Occipital lobe (tissue), 2 donors: Measurements from ENCODE around the gene GDF2. TPM values are rescaled to one million over a fixed set of nuclear protein-coding genes. Genes with fewer than 3 reads are reported as not detected.

ENCODE experiments used
- DNase-seq: peaks from one replicate; lab custom pipeline; 2025; lab: John Stamatoyannopoulos, UW
- total RNA-seq: library from RNA; depleted of rRNA; stranded (reverse); fragments of >200 nt; gene quantifications from one replicate; pipeline ENCODE4 v1.2.3, GENCODE V29; 2014

GDF2 gene
- total RNA-seq, 1 donor from 2014 or later: not detected

DNA sequence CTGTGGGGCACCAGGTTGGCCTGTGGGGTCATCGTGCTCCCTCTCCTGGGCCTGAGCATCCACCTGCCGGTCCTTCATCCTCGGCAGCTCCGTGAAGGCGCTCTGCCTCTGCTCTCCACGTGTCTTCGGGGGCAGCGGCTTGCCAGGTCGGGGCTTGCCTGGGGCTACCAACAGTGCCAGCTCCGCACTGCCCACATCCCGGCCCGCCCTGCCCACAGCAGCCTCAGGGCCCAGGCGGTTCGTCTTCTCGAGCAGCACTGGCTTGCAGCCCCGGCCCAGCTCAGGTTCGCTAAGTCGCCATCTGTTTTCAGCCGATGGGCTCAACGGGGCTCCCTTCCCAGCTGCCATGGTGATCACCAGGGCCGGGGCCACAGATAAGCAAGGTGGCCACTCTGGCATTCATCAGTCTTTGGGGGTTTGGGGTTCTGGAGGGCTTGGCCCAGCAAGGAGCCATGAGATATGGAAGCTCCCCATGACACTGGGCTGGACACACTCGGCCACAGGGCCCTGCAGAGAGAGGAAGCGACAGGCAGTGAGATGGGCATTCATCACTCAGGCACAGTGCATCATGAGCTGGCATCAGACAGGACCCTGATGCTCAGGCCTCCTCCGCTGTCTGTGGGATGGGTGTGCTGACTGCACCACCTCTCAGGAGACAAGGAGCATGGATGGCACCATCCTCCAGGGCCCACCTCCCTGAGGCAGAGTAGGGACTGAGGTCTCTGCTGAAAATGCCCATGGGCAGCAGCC, 46.4 kb downstream of the GDF2 start:
- DNase-seq: no peak

DNA sequence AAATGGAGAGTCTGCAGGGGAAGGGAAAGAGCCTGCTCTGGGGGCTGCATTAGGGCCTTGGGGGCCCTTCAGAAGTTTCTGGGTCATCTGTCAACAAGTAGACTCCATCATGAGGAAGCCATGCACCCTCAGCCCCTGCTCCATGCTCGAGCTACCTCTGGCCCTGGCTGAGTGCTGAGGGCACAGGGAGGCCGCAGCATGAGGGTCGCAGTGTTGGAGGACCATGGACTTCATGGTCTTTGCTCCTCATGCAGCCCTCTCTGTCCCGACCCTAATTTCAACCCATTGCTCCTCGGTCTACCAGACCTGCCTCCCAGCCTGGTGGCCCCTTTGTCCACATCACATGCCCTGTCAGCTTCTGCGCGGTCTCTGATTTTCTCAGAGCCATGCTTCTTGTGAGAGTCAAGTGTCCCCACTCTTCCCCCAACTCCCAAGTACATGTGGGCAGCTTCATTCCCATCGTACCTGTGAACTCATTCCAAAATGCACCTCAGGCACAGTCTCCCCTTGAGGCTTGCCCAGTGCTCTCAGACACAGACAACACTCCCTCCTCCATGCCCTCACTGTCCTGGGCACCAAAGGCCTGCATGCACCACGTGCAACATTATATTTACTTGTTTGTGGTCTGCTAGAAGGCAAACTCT, 47.1 kb downstream of the GDF2 start:
- DNase-seq: no peak

DNA sequence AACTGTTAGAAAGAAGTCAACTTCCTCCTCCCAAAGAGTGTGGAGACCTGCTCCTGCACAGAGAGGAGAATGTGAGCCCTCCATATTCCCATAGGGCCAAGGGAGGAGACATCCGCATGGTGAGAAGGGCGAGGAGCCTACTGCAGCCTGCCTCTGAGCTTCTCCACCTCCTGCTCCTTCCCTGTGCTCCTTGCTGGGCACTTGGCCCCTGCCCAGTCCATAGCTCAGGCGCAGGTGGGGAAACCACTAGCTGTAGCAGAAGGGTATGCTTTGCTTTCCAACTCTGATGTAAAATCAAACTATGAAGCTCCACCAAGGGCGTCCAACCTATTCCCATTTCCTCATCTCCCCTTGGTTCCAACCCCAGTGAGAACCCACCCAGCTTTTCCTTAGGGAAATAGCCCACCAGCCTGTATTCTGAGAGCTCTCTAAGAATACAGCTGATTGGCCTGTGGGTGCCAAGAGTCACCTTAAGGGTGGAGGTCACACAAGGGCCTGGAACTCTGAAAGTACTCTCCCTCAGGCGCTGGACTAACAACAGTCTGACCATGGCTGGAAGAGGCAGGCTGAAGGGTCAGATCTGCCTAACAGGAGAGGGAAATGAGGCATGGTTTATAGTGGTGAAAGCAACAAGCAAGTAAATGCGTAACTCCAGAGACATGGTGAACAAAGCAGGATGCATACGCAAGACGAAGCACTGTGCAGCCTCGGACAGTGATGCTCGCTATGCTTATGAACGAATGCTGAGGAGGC, 47.9 kb downstream of the GDF2 start:
- DNase-seq: no peak

DNA sequence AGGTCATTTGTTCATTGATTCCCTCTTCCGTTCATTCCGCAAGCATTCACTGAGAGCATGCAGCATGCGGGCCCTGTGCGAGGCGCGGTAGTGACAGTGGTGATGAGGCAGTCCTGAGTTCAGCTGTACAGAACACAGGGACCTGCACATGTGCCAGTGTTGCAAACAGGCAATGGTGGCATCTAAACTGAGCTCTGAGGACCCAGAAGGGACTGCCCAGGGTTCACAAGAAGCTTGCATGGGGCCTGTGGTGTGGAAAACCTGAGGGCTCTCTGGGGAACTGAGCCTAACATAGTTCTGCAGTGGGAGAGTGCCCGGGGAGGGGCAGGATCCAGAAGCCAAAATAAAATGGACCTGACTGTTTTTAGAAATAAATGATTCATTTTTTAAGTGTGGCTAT, 48.6 kb downstream of the GDF2 start:
- no peak for DNase-seq

DNA sequence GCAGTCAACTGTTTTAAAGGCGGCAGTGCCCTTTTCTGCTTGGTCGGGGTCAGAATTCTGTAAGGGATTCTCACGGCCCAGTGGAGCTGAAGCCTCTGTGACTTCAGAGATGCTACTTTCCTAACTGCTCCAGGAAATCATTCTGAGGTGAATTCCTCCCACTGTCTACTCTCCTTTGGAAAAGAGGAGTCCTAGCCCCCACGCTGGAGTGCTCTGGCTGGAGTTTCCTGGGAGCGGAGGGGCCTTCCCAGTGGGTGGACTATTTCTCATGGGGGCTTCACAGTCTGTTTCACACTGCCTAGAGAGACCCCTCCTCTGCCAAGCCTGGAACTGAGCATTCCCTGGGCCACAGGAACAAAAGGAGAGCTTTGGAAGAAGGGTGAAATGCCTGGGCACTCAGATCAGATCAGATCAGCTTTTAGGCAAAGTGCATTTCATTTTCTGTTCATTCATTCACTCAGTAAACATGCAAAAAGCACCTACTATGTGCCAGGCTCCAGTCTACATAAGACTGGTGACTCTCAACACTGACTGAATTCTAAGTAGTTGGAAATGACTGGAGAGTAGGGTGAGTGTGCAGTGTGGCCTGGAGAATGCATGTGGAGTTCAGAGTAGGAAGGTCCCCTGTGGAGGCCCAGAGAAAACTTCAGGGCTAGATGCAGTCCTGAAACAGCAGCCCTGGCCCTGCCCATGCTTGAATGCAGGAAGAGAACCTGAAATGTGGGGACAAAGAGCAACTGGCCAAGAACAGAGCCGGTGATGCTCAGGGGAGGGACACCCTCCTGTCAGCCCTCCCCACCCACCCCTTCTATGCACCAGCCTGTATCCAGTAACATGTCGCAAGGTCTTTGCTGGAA, 49.6 kb downstream of the GDF2 start:
- DNase-seq: no peak

DNA sequence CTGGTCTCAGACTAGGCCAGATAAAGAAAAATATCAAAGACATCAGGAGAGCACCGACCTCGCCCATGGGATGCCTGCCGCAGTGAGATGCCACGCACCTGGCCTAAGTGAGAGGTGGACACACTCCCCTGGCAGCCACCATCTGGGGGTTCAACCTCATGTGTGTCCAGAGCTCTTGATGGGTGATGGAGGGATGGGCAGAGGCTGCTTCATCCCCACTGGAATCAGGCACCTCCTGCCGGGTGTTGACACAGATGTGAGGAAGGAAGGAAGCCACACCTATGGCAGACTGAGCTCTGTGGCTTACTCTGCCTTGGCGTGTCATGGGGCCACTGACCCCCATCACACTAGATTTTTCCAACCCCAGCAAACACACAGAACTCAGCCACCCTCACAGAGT, 50.5 kb downstream of the GDF2 start:
- DNase-seq: no peak

DNA sequence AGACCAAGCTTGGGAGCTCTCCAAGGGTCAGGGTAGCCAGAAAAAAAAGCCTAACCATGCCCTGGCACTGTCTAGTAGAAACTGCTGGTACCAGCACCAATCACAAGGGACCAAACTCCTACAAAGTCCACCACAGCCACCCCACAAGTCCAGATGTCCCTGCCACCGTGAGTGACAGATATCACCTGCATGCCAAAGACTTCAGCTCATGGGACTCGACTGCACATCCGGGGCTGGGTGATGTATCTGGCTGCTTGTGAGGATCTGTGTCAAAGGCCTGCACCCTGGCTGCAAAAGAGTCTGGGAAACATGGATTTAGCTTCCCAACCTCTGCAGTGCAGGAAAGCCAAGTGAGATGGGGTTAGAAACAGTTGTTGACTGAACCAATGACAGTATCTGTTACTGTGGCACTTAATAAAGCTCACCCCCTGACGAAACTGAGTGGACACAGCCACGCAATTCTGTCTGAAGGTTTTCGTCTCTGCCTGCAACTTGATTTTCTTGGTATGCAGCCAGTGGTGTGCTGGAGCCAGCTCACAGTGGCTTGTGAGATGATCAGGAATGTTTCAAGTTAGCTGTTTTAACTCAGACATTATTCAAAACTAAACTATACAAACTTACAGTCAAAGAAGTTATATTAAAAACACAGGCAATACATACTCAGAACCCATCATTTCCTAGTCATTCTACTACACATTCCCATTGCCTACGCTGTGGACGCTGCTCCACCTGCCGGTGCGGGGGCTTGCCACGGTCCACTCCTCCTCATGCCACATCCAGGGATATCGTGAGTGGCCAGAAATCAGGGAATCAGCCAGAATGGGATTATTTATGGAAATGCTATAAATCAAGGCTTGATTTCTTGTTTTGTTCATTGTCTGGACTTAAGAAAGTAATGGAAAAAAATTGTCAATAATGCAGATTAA, 52.6 kb downstream of the GDF2 start:
- no peak for DNase-seq

DNA sequence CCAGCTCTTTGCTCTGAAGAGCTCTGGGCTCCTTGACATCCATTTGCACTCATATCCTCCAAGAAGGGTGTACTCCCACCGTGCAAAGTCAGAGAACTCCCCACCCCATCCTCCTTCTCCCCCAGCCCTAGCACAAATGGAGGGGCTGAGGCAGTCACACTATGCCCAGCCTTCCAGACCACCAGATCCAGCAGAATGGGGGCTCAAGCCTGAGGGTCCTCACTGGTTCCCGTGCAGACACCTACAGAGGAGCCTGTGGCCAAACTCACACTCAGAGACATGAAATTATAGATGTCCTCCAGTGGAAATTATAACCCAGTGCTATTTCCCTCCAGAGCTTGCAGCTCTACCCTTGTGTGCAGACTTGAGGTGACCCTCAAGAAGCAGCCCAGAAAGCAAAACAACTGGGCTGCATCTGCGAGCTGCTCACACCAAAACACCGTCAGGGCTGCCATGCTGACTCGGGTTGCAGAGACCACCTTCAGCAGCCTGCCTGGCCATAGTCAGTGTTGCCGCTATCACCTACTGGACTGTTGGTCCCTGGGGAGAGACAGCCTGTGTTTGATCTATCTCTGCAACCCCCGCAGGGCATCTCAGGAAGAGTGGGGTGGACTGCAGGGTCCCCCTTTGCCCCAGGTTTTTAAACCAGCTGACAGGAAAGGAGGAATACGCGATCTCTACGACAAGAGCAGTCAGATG, 54.4 kb downstream of the GDF2 start:
- DNase-seq: no peak

Other genes starting within 250 kb of the GDF2 start
- 3.1 TPM for gene GDF10, start 22.3 kb upstream of the GDF2 start, total RNA-seq
- not detected for gene RBP3, start 25.9 kb downstream of the GDF2 start, total RNA-seq
- 1.9 TPM for gene ZNF488, start 61.8 kb downstream of the GDF2 start, total RNA-seq
- not detected for gene ANXA8, start 161.7 kb downstream of the GDF2 start, total RNA-seq
- gene FAM25G, start 169.2 kb downstream of the GDF2 start, total RNA-seq: not detected
- 2.2 TPM for gene AGAP9, start 201.2 kb downstream of the GDF2 start, total RNA-seq